ENCODE results near the gene ADPRS.

ADPRS gene

DNA sequence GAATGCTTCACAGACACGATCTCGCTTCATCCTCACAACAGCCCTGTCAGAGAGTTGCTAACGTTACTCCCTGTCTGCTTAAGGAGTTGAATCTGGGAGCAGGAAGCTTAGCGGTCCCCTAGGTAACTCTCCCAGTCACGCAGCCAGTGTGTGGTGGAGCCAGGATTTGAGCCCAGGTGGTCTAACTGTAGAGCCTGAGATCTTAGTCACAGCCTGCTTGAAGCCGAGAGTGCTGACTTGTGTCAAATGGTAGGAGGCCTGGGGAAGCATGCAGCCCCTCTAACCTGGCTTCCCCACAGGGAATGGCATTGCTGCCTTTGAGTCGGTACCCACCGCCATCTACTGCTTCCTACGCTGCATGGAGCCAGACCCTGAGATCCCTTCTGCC is 4.1 kb downstream of the ADPRS start:
- no peak overlapping the region for H3K4me3 ChIP-seq (ENCODE audit: low read length)
- DNase-seq (ENCODE audit: low read depth) = no peak
- TF ChIP-seq, protein P1, sequence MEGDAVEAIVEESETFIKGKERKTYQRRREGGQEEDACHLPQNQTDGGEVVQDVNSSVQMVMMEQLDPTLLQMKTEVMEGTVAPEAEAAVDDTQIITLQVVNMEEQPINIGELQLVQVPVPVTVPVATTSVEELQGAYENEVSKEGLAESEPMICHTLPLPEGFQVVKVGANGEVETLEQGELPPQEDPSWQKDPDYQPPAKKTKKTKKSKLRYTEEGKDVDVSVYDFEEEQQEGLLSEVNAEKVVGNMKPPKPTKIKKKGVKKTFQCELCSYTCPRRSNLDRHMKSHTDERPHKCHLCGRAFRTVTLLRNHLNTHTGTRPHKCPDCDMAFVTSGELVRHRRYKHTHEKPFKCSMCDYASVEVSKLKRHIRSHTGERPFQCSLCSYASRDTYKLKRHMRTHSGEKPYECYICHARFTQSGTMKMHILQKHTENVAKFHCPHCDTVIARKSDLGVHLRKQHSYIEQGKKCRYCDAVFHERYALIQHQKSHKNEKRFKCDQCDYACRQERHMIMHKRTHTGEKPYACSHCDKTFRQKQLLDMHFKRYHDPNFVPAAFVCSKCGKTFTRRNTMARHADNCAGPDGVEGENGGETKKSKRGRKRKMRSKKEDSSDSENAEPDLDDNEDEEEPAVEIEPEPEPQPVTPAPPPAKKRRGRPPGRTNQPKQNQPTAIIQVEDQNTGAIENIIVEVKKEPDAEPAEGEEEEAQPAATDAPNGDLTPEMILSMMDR (IDR thresholded peaks at IDR 0.05; ENCODE audit: insufficient read depth, low read depth, low read length, missing control alignments) = no peak

GRCh38 chr1:36093226-36093625 is 4.5 kb downstream of the ADPRS start:
- DNase-seq (ENCODE audit: low read depth) = no peak
- H3K4me3 ChIP-seq (ENCODE audit: low read length) = no peak overlapping the region
- TF ChIP-seq, protein P1 (IDR thresholded peaks at IDR 0.05; ENCODE audit: insufficient read depth, low read depth, low read length, missing control alignments) = no peak

DNA sequence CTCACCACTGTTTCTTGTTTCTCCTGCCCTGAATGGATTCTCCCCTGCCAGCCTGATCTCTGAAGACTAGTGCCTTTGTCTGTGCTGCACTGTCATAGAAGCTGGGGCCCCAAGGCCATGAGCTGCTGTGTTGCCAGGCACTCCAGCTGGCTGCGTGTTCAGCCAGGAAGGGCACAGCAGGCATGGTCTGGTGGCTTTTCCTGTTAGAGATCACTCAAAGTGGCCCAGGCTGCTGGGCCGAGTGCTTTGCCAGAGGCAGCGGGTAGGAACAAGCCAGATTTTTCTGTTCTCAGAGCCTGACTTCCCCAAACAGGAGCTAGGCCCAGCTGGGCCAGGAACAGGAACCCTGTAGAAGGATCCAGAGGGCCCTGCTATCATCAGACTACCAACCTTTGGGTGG is 5.2 kb downstream of the ADPRS start:
- DNase-seq (ENCODE audit: low read depth) = no peak
- TF ChIP-seq, protein P1 (IDR thresholded peaks at IDR 0.05; ENCODE audit: insufficient read depth, low read depth, low read length, missing control alignments) = no peak

DNA sequence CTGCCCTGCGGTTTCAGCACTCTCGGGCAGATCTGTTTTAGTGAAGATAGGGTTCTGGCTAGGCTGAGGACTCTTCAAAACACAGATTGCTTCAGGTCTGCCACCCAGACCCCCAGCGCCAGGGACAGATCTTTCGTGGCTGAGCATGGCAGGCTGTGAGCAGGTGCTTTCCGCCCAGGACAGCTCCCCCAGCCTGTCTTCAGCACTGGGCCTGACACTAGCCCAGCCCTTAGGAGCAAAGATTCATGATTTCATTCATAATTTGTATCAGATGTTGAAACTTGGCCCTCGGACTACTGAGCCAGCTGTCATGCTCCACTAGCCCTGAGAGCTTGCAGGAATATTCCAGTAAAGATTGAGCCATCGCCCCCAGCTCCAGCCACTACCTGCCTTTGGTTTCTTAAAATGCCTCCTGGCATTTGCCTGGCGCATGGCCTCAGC is 5.9 kb downstream of the ADPRS start:
- no peak for DNase-seq (ENCODE audit: low read depth)
- no peak overlapping the region for H3K4me3 ChIP-seq (ENCODE audit: low read length)
- TF ChIP-seq, protein P1 (IDR thresholded peaks at IDR 0.05; ENCODE audit: insufficient read depth, low read depth, low read length, missing control alignments) = no peak

More for the DNA sequence above, 5.2 kb downstream of the ADPRS start:
- no peak overlapping the region for H3K4me3 ChIP-seq (ENCODE audit: low read length)

DNA sequence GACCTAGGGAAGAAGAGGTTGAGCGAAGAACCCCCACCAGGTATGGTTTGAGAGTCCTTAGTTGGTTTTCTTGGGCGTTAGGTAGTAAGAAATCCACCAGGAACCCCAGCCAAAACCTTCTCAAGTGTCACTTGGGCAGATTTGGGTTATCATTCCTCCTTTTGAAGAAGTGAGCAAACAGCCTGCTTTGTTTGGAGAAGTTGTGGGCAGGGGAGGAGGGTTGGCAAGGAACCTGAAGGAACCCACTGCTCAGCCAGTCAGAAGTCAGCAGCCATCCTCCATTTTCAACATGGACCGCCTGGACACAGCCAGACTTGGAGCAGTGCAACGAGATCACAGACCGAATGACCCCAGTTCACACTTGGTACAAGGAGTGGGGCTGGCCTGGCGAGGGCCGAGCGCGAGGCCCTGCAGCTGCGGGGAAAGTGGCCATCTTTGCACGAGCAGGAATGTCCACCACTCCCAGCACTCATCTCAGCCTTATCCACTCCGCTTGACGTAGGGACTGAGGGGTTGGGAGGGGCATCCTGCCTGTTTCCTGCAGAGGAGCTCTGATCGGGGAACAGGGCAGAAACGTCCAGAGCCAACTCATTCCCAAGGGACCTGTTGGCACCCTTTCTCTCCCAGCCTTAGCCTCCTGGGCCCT is 7.2 kb downstream of the ADPRS start:
- no peak for DNase-seq (ENCODE audit: low read depth)
- TF ChIP-seq, protein P1 (IDR thresholded peaks at IDR 0.05; ENCODE audit: insufficient read depth, low read depth, low read length, missing control alignments) = no peak
- no peak overlapping the region for H3K4me3 ChIP-seq (ENCODE audit: low read length)

GRCh38 chr1:36096500-36097432 is 8.1 kb downstream of the ADPRS start:
- no peak for DNase-seq (ENCODE audit: low read depth)
- TF ChIP-seq, protein P1 (IDR thresholded peaks at IDR 0.05; ENCODE audit: insufficient read depth, low read depth, low read length, missing control alignments) = no peak
- no peak overlapping the region for H3K4me3 ChIP-seq (ENCODE audit: low read length)

Data from epithelial cell of esophagus (primary cell).